NT2/D1 (cell line): ENCODE results near the gene DZIP1.

Source experiments
- SUZ12 ChIP-seq: IDR thresholded peaks from 2 replicates; pipeline ENCODE4 v1.6.1; 2011; ENCODE audit not compliant: insufficient read length, insufficient read depth; ENCODE audit errors: extremely low read depth
- YY1 ChIP-seq: IDR thresholded peaks from 2 replicates; pipeline ENCODE4 v1.6.1; 2011; ENCODE audit not compliant: insufficient read length, insufficient read depth
- ZNF274 ChIP-seq: IDR thresholded peaks from 2 replicates; pipeline ENCODE4 v1.6.1; 2011; ENCODE audit warnings: mild to moderate bottlenecking, low read depth, low read length

DNA sequence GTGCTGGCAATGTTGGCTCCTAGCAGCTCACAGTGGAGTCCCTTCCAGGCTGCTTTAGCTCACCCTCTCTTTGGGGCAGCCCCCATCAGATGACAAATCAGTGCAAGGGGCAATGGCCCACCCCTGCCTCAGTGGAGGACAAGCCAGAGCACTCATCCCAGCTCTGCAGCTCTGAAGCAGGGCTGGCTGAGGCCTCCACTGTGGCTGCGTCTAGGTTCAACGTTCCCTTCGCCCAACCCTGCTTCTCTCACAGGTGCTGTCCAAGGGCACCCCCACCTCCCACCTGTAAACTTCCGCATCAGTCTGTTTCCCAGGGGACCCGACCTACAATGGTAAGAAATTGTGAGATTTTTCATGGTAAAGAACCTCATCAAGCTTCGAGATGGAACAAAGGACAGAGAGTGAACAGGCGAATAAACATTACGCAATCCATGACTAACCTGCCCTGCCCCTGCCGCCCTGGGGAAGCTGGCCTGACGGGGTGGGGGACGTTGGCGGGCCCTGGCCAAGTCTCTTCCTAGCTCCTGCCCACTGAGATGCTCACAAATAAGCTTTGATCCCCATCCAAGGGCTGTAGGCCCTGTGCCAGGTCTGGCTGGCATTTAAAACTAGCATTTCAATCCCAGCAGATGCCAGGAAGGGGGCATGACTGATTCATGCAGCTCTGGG lies 40.5 kb downstream of the DZIP1 start:
- TF ChIP-seq ZNF274, result no peak
- no peak for TF ChIP-seq YY1
- TF ChIP-seq SUZ12, result no peak
